Esophagus muscularis mucosa (tissue), 3 donors: ENCODE data around the gene PIH1D2.

Experiments
- CTCF ChIP-seq, 3 experiments: fragments of 200-600 bp in 2 of 3; fragments of 450-650 bp in 1 of 3; sonication (generic) in 2 of 3; IDR thresholded peaks; one replicate each; pipeline ENCODE4 v1.5.1; 2017 to 2019; ENCODE audit warnings: antibody characterized with exemption in 3 of 3, mild to moderate bottlenecking in 2 of 3, moderate library complexity in 1 of 3
- EP300 ChIP-seq: sonication (generic); formaldehyde crosslinking; IDR thresholded peaks from one replicate; pipeline ENCODE4 v1.6.1; 2017; ENCODE audit warnings: antibody characterized with exemption

- TF ChIP-seq CTCF (IDR thresholded peaks at IDR 0.05) (no peak), EP300 (no peak)
Measured at GRCh38 chr11:112044961-112045360, 28.9 kb downstream of the PIH1D2 start.
